ENCODE results near the gene MBNL3. TPM values are rescaled to one million over a fixed set of nuclear protein-coding genes. Genes with fewer than 3 reads are reported as not detected.

The MBNL3 gene
- total and polyA plus RNA-seq, 2 donors (not counting 3 experiments of a cell fraction or from before 2014, with no cell fraction given) = 1.8 to 5.6 TPM

GRCh38 chrX:132369617-132370326 is 119.1 kb downstream of the MBNL3 start:
- no peaks in the 10 kb centered on the region for H3K4me1 ChIP-seq (ENCODE audit: control insufficient read depth, extremely low read depth, insufficient read depth, low read length)
- DNase-seq (ENCODE audit: low read depth, low spot score) (no peak), FAIRE-seq (no peak)
- no peaks in the 10 kb centered on the region for H3K9me3 ChIP-seq (replicated peaks; ENCODE audit: control insufficient read depth, insufficient read depth, low read length)
- no peaks in the 10 kb centered on the region for H4K20me1 ChIP-seq (replicated peaks; ENCODE audit: control insufficient read depth, extremely low read depth, insufficient read depth, low read length)
- no TSS peak for BruUV-seq (replicated peaks)
- no peak overlapping the region for H2AFZ ChIP-seq (ENCODE audit: low read depth, low read length)
- ChIA-PET POLR2A (no interaction called here), CTCF (no interaction called here)
- no peak overlapping the region for H3K27ac ChIP-seq (ENCODE audit: insufficient read depth, low read depth, low read length)
- no peaks in the 10 kb centered on the region for H3K27me3 ChIP-seq (ENCODE audit: control insufficient read depth in 2 of 2, insufficient read depth in 2 of 2, low read length in 2 of 2)
- no peaks in the 10 kb centered on the region for H3K9me1 ChIP-seq (replicated peaks; ENCODE audit: control insufficient read depth, extremely low read depth, insufficient read depth, low read length)
- no peak overlapping the region for H3K9ac ChIP-seq (replicated peaks; ENCODE audit: extremely low read depth, insufficient read depth, low read length)
- dilution Hi-C loops (cut with MboI; ENCODE audit: extremely low pct_ligation_motif_present, low sequenced_read_pairs) = no loop called here
- no peaks in the 10 kb centered on the region for H3K79me2 ChIP-seq (ENCODE audit: control insufficient read depth, insufficient read depth, low read length)
- H3K4me2 ChIP-seq (ENCODE audit: insufficient read depth, low read length) = no peak overlapping the region
- intact Hi-C loops (cut with micrococcal nuclease) = no loop called here
- TF ChIP-seq MYC (IDR thresholded peaks at IDR 0.05; ENCODE audit: low read depth, low read length) (no peak), POLR2AphosphoS5 (IDR thresholded peaks at IDR 0.05; ENCODE audit: insufficient read depth, low read depth, low read length) (no peak), GATA2 (IDR thresholded peaks at IDR 0.05; ENCODE audit: insufficient read depth, insufficient read length, low read depth, low read length) (no peak), JUN (IDR thresholded peaks at IDR 0.05; ENCODE audit: borderline replicate concordance, insufficient read depth, insufficient read length, low read depth) (no peak)
- no peak overlapping the region for H3K4me3 ChIP-seq (replicated peaks in 1 of 3; ENCODE audit: insufficient read depth in 1 of 3, low read depth in 1 of 3, low read length in 3 of 3)
- H3K36me3 ChIP-seq (ENCODE audit: control insufficient read depth in 2 of 2, extremely low read depth in 1 of 2, insufficient read depth in 2 of 2, low read length in 2 of 2) = no peaks in the 10 kb centered on the region

GRCh38 chrX:132367984-132368383 is 120.9 kb downstream of the MBNL3 start:
- POLR2A ChIA-PET = no interaction called here
- no peak for FAIRE-seq

More at GRCh38 chrX:132367984-132368383, 120.9 kb downstream of the MBNL3 start:
- Histone ChIP-seq H3K9ac (replicated peaks; ENCODE audit: extremely low read depth, insufficient read depth, low read length) (no peak overlapping the region), H3K4me1 (ENCODE audit: control insufficient read depth, extremely low read depth, insufficient read depth, low read length) (no peaks in the 10 kb centered on the region), H3K36me3 (ENCODE audit: control insufficient read depth in 2 of 2, extremely low read depth in 1 of 2, insufficient read depth in 2 of 2, low read length in 2 of 2) (no peaks in the 10 kb centered on the region), H3K9me3 (replicated peaks; ENCODE audit: control insufficient read depth, insufficient read depth, low read length) (no peaks in the 10 kb centered on the region), H3K4me3 (replicated peaks in 1 of 3; ENCODE audit: insufficient read depth in 1 of 3, low read depth in 1 of 3, low read length in 3 of 3) (no peak overlapping the region), H3K9me1 (replicated peaks; ENCODE audit: control insufficient read depth, extremely low read depth, insufficient read depth, low read length) (no peaks in the 10 kb centered on the region), H4K20me1 (replicated peaks; ENCODE audit: control insufficient read depth, extremely low read depth, insufficient read depth, low read length) (no peaks in the 10 kb centered on the region), H3K4me2 (ENCODE audit: insufficient read depth, low read length) (no peak overlapping the region), H2AFZ (ENCODE audit: low read depth, low read length) (no peak overlapping the region), H3K27me3 (ENCODE audit: control insufficient read depth in 2 of 2, insufficient read depth in 2 of 2, low read length in 2 of 2) (no peaks in the 10 kb centered on the region), H3K27ac (ENCODE audit: insufficient read depth, low read depth, low read length) (no peak overlapping the region), H3K79me2 (ENCODE audit: control insufficient read depth, insufficient read depth, low read length) (no peaks in the 10 kb centered on the region)
- CTCF ChIA-PET = no interaction called here
- intact Hi-C loops (cut with micrococcal nuclease) (no loop called here), dilution Hi-C loops (cut with MboI; ENCODE audit: extremely low pct_ligation_motif_present, low sequenced_read_pairs) (no loop called here)
- TF ChIP-seq POLR2AphosphoS5 (IDR thresholded peaks at IDR 0.05; ENCODE audit: insufficient read depth, low read depth, low read length) (no peak), CTCF (IDR thresholded peaks at IDR 0.05; ENCODE audit: extremely low read depth in 1 of 2, insufficient read depth in 1 of 2, low read depth in 1 of 2, low read length in 2 of 2) (no peak), GATA2 (IDR thresholded peaks at IDR 0.05; ENCODE audit: insufficient read depth, insufficient read length, low read depth, low read length) (no peak), MYC (IDR thresholded peaks at IDR 0.05; ENCODE audit: low read depth, low read length) (no peak)
- BruUV-seq (replicated peaks) = no TSS peak
- DNase-seq (ENCODE audit: low read depth, low spot score) = no peak
